ENCODE measurements around the gene SLC17A5.

GRCh38 chr6:73642530-73642929 is 11.3 kb downstream of the SLC17A5 start:
- TF ChIP-seq POLR2AphosphoS5 (IDR thresholded peaks at IDR 0.05): no peak
- TF ChIP-seq CTCF (IDR thresholded peaks at IDR 0.05): no peak
- TF ChIP-seq POLR2A (IDR thresholded peaks at IDR 0.05): no peak

All from upper lobe of left lung (tissue), 4 donors.